Subcutaneous abdominal adipose tissue (tissue), 5 donors: ENCODE measurements around the gene DBN1.

Experiments used
- H3K27ac ChIP-seq: one replicate; pipeline ENCODE4 v1.7.0; 2013; ENCODE audit warnings: low read depth, mild to moderate bottlenecking, inconsistent platforms, low read length, moderate library complexity
- H3K27me3 ChIP-seq, 5 donors: one replicate each; pipeline ENCODE4 v1.7.0; 2013; ENCODE audit warnings: low read length in 5 of 5, inconsistent platforms in 1 of 5; ENCODE audit not compliant: control insufficient read depth in 5 of 5, insufficient read depth in 4 of 5
- H3K36me3 ChIP-seq, 5 donors: one replicate each; pipeline ENCODE4 v1.7.0; 2013; ENCODE audit warnings: low read length in 5 of 5; ENCODE audit not compliant: control insufficient read depth in 5 of 5, insufficient read depth in 5 of 5
- H3K4me1 ChIP-seq, 5 donors: one replicate each; pipeline ENCODE4 v1.7.0; 2013; ENCODE audit warnings: low read length in 5 of 5, mild to moderate bottlenecking in 3 of 5, moderate library complexity in 1 of 5; ENCODE audit not compliant: control insufficient read depth in 5 of 5, insufficient read depth in 5 of 5
- H3K4me3 ChIP-seq, 5 donors: one replicate each; pipeline ENCODE4 v1.7.0; 2013; ENCODE audit warnings: low read length in 5 of 5, low read depth in 1 of 5
- H3K9ac ChIP-seq, 5 donors: one replicate each; pipeline ENCODE4 v1.7.0; 2013; ENCODE audit warnings: low read length in 5 of 5, mild to moderate bottlenecking in 4 of 5, moderate library complexity in 3 of 5
- H3K9me3 ChIP-seq, 5 donors: one replicate each; pipeline ENCODE4 v1.7.0; 2013; ENCODE audit warnings: low read length in 5 of 5; ENCODE audit not compliant: control insufficient read depth in 5 of 5
- donor health status: healthy.
- donor health status: healthy.
- donor health status: healthy.
- donor health status: healthy.
- donor health status: healthy.

DBN1 gene

GRCh38 chr5:177484902-177485549, 11.6 kb upstream of the DBN1 start:
- Histone ChIP-seq H3K4me1 (peaks cover 0 to 6% (median 3%) of the 10 kb centered on the region in 5 donors), H3K27me3 (no peaks in the 10 kb centered on the region), H3K4me3 (no peak overlapping the region), H3K27ac (no peak overlapping the region), H3K36me3 (peaks cover 0 to 60% (median 51%) of the 10 kb centered on the region in 5 donors), H3K9me3 (no peaks in the 10 kb centered on the region), H3K9ac (no peak overlapping the region)

GRCh38 chr5:177483994-177484901, 10.8 kb upstream of the DBN1 start:
- Histone ChIP-seq H3K9me3 (no peaks in the 10 kb centered on the region), H3K9ac (no peak overlapping the region), H3K4me3 (no peak overlapping the region), H3K27ac (no peak overlapping the region), H3K36me3 (peaks cover 0 to 55% (median 47%) of the 10 kb centered on the region in 5 donors), H3K4me1 (peaks cover 3 to 14% (median 11%) of the 10 kb centered on the region in 5 donors), H3K27me3 (no peaks in the 10 kb centered on the region)

- no peaks in the 10 kb centered on the region for H3K27me3 ChIP-seq
- H3K36me3 ChIP-seq: peaks cover 0 to 44% (median 37%) of the 10 kb centered on the region in 5 donors
Measured at GRCh38 chr5:177483042-177483441, 9.6 kb upstream of the DBN1 start.

GRCh38 chr5:177482359-177482795, 8.9 kb upstream of the DBN1 start:
- Histone ChIP-seq H3K27me3 (no peaks in the 10 kb centered on the region), H3K9me3 (no peaks in the 10 kb centered on the region), H3K4me3 (no peak overlapping the region), H3K4me1 (peaks cover 5 to 31% (median 21%) of the 10 kb centered on the region in 5 donors), H3K27ac (no peak overlapping the region), H3K36me3 (peaks cover 0 to 38% (median 31%) of the 10 kb centered on the region in 5 donors), H3K9ac (no peak overlapping the region)

More at GRCh38 chr5:177483042-177483441, 9.6 kb upstream of the DBN1 start:
- Histone ChIP-seq H3K9me3 (no peaks in the 10 kb centered on the region), H3K4me3 (no peak overlapping the region), H3K4me1 (peaks cover 5 to 24% (median 17%) of the 10 kb centered on the region in 5 donors), H3K27ac (no peak overlapping the region), H3K9ac (no peak overlapping the region)

GRCh38 chr5:177479774-177480173, 6.3 kb upstream of the DBN1 start:
- Histone ChIP-seq H3K4me1 (peaks cover 5 to 33% (median 21%) of the 10 kb centered on the region in 5 donors), H3K27me3 (no peaks in the 10 kb centered on the region), H3K4me3 (no peak overlapping the region), H3K9ac (peak overlapping the region in 2 of 5 donors; percentile 17 to 53), H3K9me3 (no peaks in the 10 kb centered on the region), H3K27ac (peak overlapping the region; percentile 18), H3K36me3 (peaks cover 0 to 22% (median 19%) of the 10 kb centered on the region in 5 donors)

- peak overlapping the region in 2 of 5 donors; percentile 38 to 53 for H3K9ac ChIP-seq
- no peaks in the 10 kb centered on the region for H3K9me3 ChIP-seq
- H3K36me3 ChIP-seq: peaks cover 0 to 15% (median 11%) of the 10 kb centered on the region in 5 donors
- no peaks in the 10 kb centered on the region for H3K27me3 ChIP-seq
- peaks cover 5 to 37% (median 23%) of the 10 kb centered on the region in 5 donors for H3K4me1 ChIP-seq
- peak overlapping the region in 1 of 5 donors; percentile 19 for H3K4me3 ChIP-seq
- H3K27ac ChIP-seq: peak overlapping the region; percentile 18
Measured at GRCh38 chr5:177478711-177479646, 5.5 kb upstream of the DBN1 start.

- Histone ChIP-seq H3K27me3 (no peaks in the 10 kb centered on the region), H3K9me3 (no peaks in the 10 kb centered on the region), H3K4me1 (peaks cover 5 to 38% (median 25%) of the 10 kb centered on the region in 5 donors), H3K27ac (peak overlapping the region; percentile 6), H3K9ac (no peak overlapping the region), H3K36me3 (peaks cover 0 to 5% (median 4%) of the 10 kb centered on the region in 5 donors), H3K4me3 (no peak overlapping the region)
Measured at GRCh38 chr5:177477701-177478477, 4.5 kb upstream of the DBN1 start.

GRCh38 chr5:177476531-177477233, 3.2 kb upstream of the DBN1 start:
- H3K27ac ChIP-seq: no peak overlapping the region
- H3K27me3 ChIP-seq: no peaks in the 10 kb centered on the region
- peaks cover 7 to 49% (median 35%) of the 10 kb centered on the region in 5 donors for H3K4me1 ChIP-seq
- H3K4me3 ChIP-seq: no peak overlapping the region
- peaks cover 0 to 2% (median under 1%) of the 10 kb centered on the region in 5 donors for H3K36me3 ChIP-seq
- no peak overlapping the region for H3K9ac ChIP-seq
- H3K9me3 ChIP-seq: no peaks in the 10 kb centered on the region
